CMK (cell line): ENCODE data around the gene DPYSL5.

Experiments used
- DNase-seq: peaks from one replicate; pipeline ENCODE4 v3.0.0-alpha.2; 2010; ENCODE audit warnings: low read depth

The DPYSL5 gene

GRCh38 chr2:26932974-26933373 lies 85.0 kb downstream of the DPYSL5 start:
- no peak for DNase-seq

- DNase-seq = no peak
Measured at GRCh38 chr2:26933431-26934334, 85.8 kb downstream of the DPYSL5 start.

GRCh38 chr2:26934335-26934724 lies 86.4 kb downstream of the DPYSL5 start:
- DNase-seq = no peak

GRCh38 chr2:26934985-26935384 lies 87.1 kb downstream of the DPYSL5 start:
- DNase-seq = no peak

GRCh38 chr2:26936855-26937254 lies 88.9 kb downstream of the DPYSL5 start:
- no peak for DNase-seq

- DNase-seq = no peak
Measured at GRCh38 chr2:26938399-26939118, 90.6 kb downstream of the DPYSL5 start.

- DNase-seq = no peak
Measured at GRCh38 chr2:26940001-26940400, 92.1 kb downstream of the DPYSL5 start.

- DNase-seq = no peak
Measured at GRCh38 chr2:26941486-26941885, 93.6 kb downstream of the DPYSL5 start.

- peak; percentile 32 for DNase-seq
Measured at GRCh38 chr2:26942543-26943295, 94.8 kb downstream of the DPYSL5 start.

GRCh38 chr2:26945991-26946750 lies 98.2 kb downstream of the DPYSL5 start:
- no peak for DNase-seq

GRCh38 chr2:26946841-26947784 lies 99.2 kb downstream of the DPYSL5 start:
- DNase-seq = peak; percentile 27

- DNase-seq = no peak
Measured at GRCh38 chr2:26948800-26949199, 100.9 kb downstream of the DPYSL5 start.

GRCh38 chr2:26950246-26950645 lies 102.3 kb downstream of the DPYSL5 start:
- no peak for DNase-seq

GRCh38 chr2:26951236-26951635 lies 103.3 kb downstream of the DPYSL5 start:
- DNase-seq = no peak

- no peak for DNase-seq
Measured at GRCh38 chr2:26952374-26952773, 104.4 kb downstream of the DPYSL5 start.

- no peak for DNase-seq
Measured at GRCh38 chr2:26954135-26954534, 106.2 kb downstream of the DPYSL5 start.

GRCh38 chr2:26957041-26957440 lies 109.1 kb downstream of the DPYSL5 start:
- no peak for DNase-seq

- DNase-seq = no peak
Measured at GRCh38 chr2:26957534-26957933, 109.6 kb downstream of the DPYSL5 start.

GRCh38 chr2:26959331-26959730 lies 111.4 kb downstream of the DPYSL5 start:
- no peak for DNase-seq

GRCh38 chr2:26964446-26965130 lies 116.7 kb downstream of the DPYSL5 start:
- no peak for DNase-seq
